CD4-positive, alpha-beta T cell treated with Interleukin-17A for 4 hours (primary cell): ENCODE data around the gene KCNJ2.

Experiments used
- DNase-seq: peaks from one replicate; pipeline ENCODE4 v3.0.0-alpha.2; 2020; ENCODE audit warnings: mixed read lengths

Gene KCNJ2

DNA sequence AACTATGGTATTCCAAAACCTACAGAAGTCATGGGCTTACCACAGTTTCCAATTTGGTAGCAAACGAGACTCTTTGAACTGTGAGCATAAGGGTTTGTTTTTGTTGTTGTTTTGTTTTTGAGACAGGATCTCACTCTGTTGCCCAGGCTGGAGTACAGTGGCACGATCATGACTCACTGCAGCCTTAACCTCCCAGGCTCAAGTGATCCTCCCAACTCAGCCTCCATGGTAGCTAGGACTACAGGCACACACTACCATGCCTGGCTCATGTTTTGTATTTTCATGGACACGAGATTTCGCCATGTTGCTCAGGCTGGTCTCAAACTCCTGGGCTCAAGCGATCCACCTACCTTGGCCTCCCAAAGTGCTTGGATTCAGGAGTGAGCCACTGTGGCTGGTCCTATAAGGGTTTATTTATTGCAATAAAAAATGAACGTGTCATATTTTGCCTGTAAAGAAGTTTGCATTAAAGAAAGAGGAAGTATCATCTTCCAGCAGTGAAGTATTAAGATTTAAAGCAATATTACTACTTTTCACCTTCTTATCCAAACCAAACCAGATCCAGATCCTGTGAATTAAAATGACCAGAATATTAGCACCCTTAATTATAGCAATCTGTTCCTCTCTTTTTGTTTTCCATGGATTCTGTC lies 37.2 kb downstream of the KCNJ2 start:
- DNase-seq: no peak

DNA sequence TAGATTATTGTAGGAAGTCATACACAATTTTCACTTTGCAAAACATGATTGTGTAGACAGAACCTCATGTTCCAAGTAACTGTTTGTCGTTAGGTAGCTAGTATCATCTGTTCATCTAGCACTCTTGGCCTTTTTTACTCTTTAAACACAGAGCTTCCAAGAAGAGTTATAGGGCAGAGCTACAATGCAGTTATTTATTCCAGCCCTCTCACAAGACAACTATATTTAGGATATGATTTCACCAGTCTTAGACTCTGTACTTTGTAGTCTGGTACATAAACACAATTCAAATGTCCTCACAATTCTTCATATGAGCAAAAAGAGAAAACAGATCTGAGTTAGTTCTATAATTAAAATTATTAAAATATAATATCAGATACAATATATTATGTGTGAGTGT lies 37.9 kb downstream of the KCNJ2 start:
- no peak for DNase-seq

DNA sequence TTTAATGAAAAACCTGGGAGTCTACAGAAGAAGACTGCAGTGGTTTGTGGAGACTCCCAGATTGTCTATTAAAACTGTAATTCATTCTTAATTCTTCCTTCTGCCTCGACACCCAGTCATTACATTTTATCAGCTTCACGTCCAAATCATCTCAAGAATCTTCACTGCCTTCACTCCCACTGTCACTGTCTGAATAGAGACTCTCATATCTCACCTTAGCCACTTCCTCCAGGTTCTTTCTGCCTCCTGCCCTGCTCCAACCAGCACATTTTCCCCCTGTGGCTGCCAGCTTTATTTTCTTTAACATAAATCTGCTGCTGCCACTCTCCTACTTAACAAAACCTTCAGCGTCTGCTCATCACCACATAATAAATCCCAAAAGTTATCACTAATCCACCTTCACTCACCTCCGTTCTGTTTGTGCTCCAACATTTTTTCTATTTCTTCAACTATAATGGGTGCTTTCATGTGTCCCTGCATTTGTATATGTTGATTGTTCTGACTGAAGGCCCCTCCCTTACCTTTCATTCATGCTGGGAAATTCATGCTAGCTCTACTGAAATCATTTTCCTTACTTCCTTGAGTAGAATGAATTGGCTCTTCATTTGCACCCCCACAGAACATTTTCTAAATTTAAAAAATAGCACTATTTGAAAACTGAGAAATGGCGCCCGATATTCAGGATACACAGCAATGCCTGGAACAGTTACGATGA lies 38.9 kb downstream of the KCNJ2 start:
- DNase-seq: no peak

DNA sequence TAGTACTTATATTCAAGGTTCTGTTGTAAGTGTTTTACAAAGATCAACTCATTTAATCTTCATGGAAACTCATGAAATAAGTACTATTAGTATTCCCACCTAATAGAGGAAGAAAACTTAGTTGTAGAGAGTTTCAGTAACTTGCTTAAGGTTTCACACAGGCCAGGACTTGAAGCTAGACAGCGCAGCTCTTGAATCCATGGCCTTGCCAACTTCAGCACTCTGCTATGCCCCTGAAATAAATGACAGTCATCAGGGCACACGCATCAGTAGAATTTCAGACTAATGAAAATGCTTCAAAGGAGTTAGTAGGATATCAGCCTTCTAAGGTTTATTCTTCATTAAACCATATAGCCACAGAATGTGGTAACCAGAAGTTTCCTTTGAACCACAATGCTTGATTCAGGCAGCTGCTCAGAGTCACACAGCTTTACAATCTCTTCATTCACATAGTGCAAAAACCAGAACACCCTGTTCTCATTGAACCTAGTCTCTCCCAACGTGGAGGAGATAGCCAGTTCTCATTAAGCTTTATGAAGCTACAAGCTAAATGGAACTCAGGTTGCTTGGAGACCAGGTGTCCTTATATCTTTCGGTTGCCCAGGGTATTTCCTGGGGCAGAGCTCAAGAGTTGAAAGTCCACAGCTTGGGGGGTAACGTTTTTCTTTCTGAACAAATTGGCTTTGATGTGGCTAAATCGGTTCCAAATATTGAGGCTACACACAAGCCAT lies 39.7 kb downstream of the KCNJ2 start:
- DNase-seq: no peak

DNA sequence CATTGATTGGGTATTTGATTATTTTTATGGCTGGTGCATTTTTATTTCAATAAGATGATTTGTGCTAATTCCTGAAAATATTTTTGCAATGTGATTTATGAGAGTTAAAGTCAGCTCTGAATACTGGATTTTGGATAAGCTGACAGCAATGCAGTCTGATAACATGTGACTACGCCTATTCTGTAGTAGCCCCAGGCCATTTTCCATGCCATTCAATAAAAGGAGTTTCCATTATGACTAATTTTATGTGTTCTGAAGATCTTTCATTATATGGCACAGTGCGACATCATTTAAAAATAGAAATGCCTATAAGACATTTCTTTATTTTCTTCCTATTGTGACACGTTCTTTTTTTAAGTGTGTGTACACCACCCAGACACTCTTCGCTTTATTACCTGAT lies 46.3 kb downstream of the KCNJ2 start:
- DNase-seq: no peak

DNA sequence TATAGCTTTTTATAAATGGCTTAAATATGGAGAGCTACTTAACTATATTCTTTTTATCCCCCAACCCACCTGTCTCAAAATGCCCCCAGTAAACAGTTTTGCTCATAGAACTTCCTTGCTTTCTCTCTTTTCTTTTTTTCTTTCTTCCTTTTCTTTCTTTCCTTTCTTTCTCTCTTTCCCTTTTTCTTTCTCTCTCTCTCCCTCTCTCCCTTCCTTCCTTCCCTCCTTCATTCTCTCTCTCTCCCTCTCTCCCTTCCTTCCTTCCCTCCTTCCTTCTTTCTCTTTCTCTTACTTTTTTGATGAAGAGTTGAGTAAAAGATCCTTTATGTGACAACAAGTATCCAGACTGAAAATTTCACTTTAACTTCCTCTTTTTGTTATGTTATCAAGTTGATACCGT lies 48.2 kb downstream of the KCNJ2 start:
- DNase-seq: no peak

DNA sequence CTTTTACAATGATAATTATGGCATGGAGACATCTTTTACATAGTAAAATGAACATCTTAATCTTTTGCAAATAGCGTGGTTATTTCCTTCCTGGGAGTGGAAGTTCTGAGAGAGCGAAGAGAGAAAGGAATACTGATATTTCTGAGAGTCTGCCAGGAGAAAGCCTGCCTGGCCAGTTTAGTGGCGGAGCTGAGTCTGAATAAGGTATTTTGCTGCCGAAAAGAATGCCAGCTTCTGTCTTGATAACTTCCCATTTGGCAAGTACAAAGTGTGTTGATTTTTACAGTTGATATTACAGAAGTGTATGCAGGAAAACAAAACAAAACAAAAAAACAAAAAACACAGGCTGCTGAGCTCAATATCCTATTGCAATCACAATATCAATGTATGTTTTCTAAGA lies 55.9 kb downstream of the KCNJ2 start:
- DNase-seq: no peak
